NCI-H460 (cell line): ENCODE results near the gene P2RX7. TPM values are rescaled to one million over a fixed set of nuclear protein-coding genes. Genes with fewer than 3 reads are reported as not detected.
A peak's percentile ranks its signal among the peaks of the same experiment; 100 is the strongest.
"Not testable (repeated sequence)": the region's sequence is repeated elsewhere in the genome, so short reads cannot be mapped to it uniquely, and the experiment has no call there.

Source experiments
- DNase-seq: peaks from one replicate; pipeline ENCODE4 v3.0.0-alpha.2; 2016; ENCODE audit warnings: low read depth; ENCODE audit errors: extremely low read depth
- total RNA-seq: library from RNA; depleted of rRNA; stranded (reverse); fragments of >200 nt; shearing (Covaris generic); gene quantifications from 2 replicates; pipeline ENCODE4 v1.2.3, GENCODE V29; 2014

Gene P2RX7
- total RNA-seq, 1 experiment from 2014 or later = 1.2 TPM

- no peak for DNase-seq
Observed at GRCh38 chr12:121202407-121203355, 70.0 kb downstream of the P2RX7 start.

GRCh38 chr12:121203482-121203881, 70.8 kb downstream of the P2RX7 start:
- DNase-seq = no peak

- no peak for DNase-seq
Observed at GRCh38 chr12:121205491-121205890, 72.8 kb downstream of the P2RX7 start.

GRCh38 chr12:121208571-121208970, 75.9 kb downstream of the P2RX7 start:
- not testable (repeated sequence) for DNase-seq

- no peak for DNase-seq
Observed at GRCh38 chr12:121209221-121209620, 76.5 kb downstream of the P2RX7 start.

- DNase-seq = peak; percentile 78
Observed at GRCh38 chr12:121209624-121210572, 77.2 kb downstream of the P2RX7 start, which contains the start of gene P2RX4. P2RX4 (plus strand) TSS chr12:121210129; CDS start chr12:121210165, 36 bp downstream.

- DNase-seq = no peak
Observed at GRCh38 chr12:121212875-121213274, 80.2 kb downstream of the P2RX7 start.

GRCh38 chr12:121214166-121214777, 81.6 kb downstream of the P2RX7 start:
- no peak for DNase-seq

- peak; percentile 39 for DNase-seq
Observed at GRCh38 chr12:121214855-121215745, 82.4 kb downstream of the P2RX7 start.

GRCh38 chr12:121216102-121216501, 83.4 kb downstream of the P2RX7 start:
- no peak for DNase-seq

- no peak for DNase-seq
Observed at GRCh38 chr12:121217063-121217462, 84.4 kb downstream of the P2RX7 start.

- no peak for DNase-seq
Observed at GRCh38 chr12:121217761-121218160, 85.1 kb downstream of the P2RX7 start.

GRCh38 chr12:121218588-121219352, 86.1 kb downstream of the P2RX7 start:
- no peak for DNase-seq

- no peak for DNase-seq
Observed at GRCh38 chr12:121219353-121219986, 86.8 kb downstream of the P2RX7 start.

GRCh38 chr12:121222847-121223246, 90.2 kb downstream of the P2RX7 start:
- DNase-seq = no peak

- DNase-seq = no peak
Observed at GRCh38 chr12:121223292-121224285, 90.9 kb downstream of the P2RX7 start.

GRCh38 chr12:121224591-121224990, 91.9 kb downstream of the P2RX7 start:
- no peak for DNase-seq
